ENCODE results near the gene OTOGL. TPM values are rescaled to one million over a fixed set of nuclear protein-coding genes. Genes with fewer than 3 reads are reported as not detected.

OTOGL gene
- total RNA-seq, 1 experiment from 2014 or later: not detected

GRCh38 chr12:80406253-80406652 lies 306.9 kb downstream of the OTOGL start:
- H3F3A ChIP-seq (ENCODE audit: insufficient read depth, low read depth): no peaks in the 10 kb centered on the region
- H3K27me3 ChIP-seq (ENCODE audit: insufficient read depth, low read depth): no peaks in the 10 kb centered on the region
- no peaks in the 10 kb centered on the region; the same call in 1 of the 2 replicates for H3K4me1 ChIP-seq (replicated peaks; ENCODE audit: insufficient read depth)
- intact Hi-C loops (cut with micrococcal nuclease; ENCODE audit: unreplicated experiment): no loop called here
- no peak overlapping the region for H3K4me2 ChIP-seq
- no peak overlapping the region for H3K27ac ChIP-seq
- no peak overlapping the region for H2AFZ ChIP-seq
- no peak for DNase-seq
- H3K79me2 ChIP-seq (ENCODE audit: low read depth): no peaks in the 10 kb centered on the region
- ChIA-PET CTCF (no interaction called here), POLR2A (ENCODE audit: unreplicated experiment) (no interaction called here)
- BruUV-seq (replicated peaks): no TSS peak
- no peaks in the 10 kb centered on the region for H4K20me1 ChIP-seq (ENCODE audit: insufficient read depth)
- H3K9me3 ChIP-seq (ENCODE audit: insufficient read depth, low read depth): no peaks in the 10 kb centered on the region
- no peaks in the 10 kb centered on the region for H3K36me3 ChIP-seq (ENCODE audit: low read depth)
- H3K4me3 ChIP-seq: no peak overlapping the region
- no peaks in the 10 kb centered on the region for H3K9me2 ChIP-seq (ENCODE audit: insufficient read depth)
- no peak for TF ChIP-seq EZH2 (IDR thresholded peaks at IDR 0.05; ENCODE audit: low read depth)
- no peak for TF ChIP-seq CTCF (conservative IDR thresholded peaks at IDR 0.05)

- H3K9me3 ChIP-seq (ENCODE audit: insufficient read depth, low read depth): no peaks in the 10 kb centered on the region
- no peaks in the 10 kb centered on the region for H3K9me2 ChIP-seq (ENCODE audit: insufficient read depth)
- no peaks in the 10 kb centered on the region for H3K79me2 ChIP-seq (ENCODE audit: low read depth)
- no peaks in the 10 kb centered on the region for H3K4me1 ChIP-seq (replicated peaks; ENCODE audit: insufficient read depth)
- H3K4me2 ChIP-seq: no peak overlapping the region
- intact Hi-C loops (cut with micrococcal nuclease; ENCODE audit: unreplicated experiment): loop anchor here (2.0 to 10.0 kb wide), 5 partner anchors 217 to 846 kb away; no protein-coding TSS in a partner anchor
- no peak overlapping the region for H3K27ac ChIP-seq
- no peaks in the 10 kb centered on the region for H3K27me3 ChIP-seq (ENCODE audit: insufficient read depth, low read depth)
- H4K20me1 ChIP-seq (ENCODE audit: insufficient read depth): no peaks in the 10 kb centered on the region
- H2AFZ ChIP-seq: no peak overlapping the region
- no TSS peak for BruUV-seq (replicated peaks)
- H3K4me3 ChIP-seq: no peak overlapping the region
- CTCF ChIA-PET: no interaction called here
- no peak for TF ChIP-seq CTCF (conservative IDR thresholded peaks at IDR 0.05)
- no peak for TF ChIP-seq EZH2 (IDR thresholded peaks at IDR 0.05; ENCODE audit: low read depth)
- no peaks in the 10 kb centered on the region for H3F3A ChIP-seq (ENCODE audit: insufficient read depth, low read depth)
- no peak for DNase-seq
- POLR2A ChIA-PET (ENCODE audit: unreplicated experiment): no interaction called here
- H3K36me3 ChIP-seq (ENCODE audit: low read depth): no peaks in the 10 kb centered on the region
Measured at GRCh38 chr12:80411787-80412186, 312.4 kb downstream of the OTOGL start.

- intact Hi-C loops (cut with micrococcal nuclease; ENCODE audit: unreplicated experiment): loop anchor here (2.0 to 10.0 kb wide), 5 partner anchors 218 to 845 kb away; no protein-coding TSS in a partner anchor
- POLR2A ChIA-PET (ENCODE audit: unreplicated experiment): no interaction called here
- no peak for DNase-seq
- Histone ChIP-seq H3K36me3 (ENCODE audit: low read depth) (no peaks in the 10 kb centered on the region), H3F3A (ENCODE audit: insufficient read depth, low read depth) (no peaks in the 10 kb centered on the region), H4K20me1 (ENCODE audit: insufficient read depth) (no peaks in the 10 kb centered on the region), H3K79me2 (ENCODE audit: low read depth) (no peaks in the 10 kb centered on the region), H2AFZ (no peak overlapping the region), H3K9me2 (ENCODE audit: insufficient read depth) (no peaks in the 10 kb centered on the region), H3K4me2 (no peak overlapping the region), H3K27me3 (ENCODE audit: insufficient read depth, low read depth) (no peaks in the 10 kb centered on the region), H3K9me3 (ENCODE audit: insufficient read depth, low read depth) (no peaks in the 10 kb centered on the region), H3K27ac (no peak overlapping the region), H3K4me1 (replicated peaks; ENCODE audit: insufficient read depth) (no peaks in the 10 kb centered on the region), H3K4me3 (no peak overlapping the region)
- CTCF ChIA-PET: no interaction called here
- BruUV-seq (replicated peaks): no TSS peak
- peak; percentile 88 for TF ChIP-seq CTCF (conservative IDR thresholded peaks at IDR 0.05)
- no peak for TF ChIP-seq EZH2 (IDR thresholded peaks at IDR 0.05; ENCODE audit: low read depth)
Measured at GRCh38 chr12:80412343-80412953, 313.1 kb downstream of the OTOGL start.
